Upper lobe of left lung (tissue), 4 donors: Measurements from ENCODE around the gene PREB.

Source experiments
- POLR2A ChIP-seq, 4 donors: fragments of 450-650 bp; IDR thresholded peaks; one replicate each; pipeline ENCODE4 v1.5.1; 2016 to 2017; ENCODE audit warnings: antibody characterized with exemption in 4 of 4, mild to moderate bottlenecking in 2 of 4
- POLR2AphosphoS5 ChIP-seq, 2 donors: sonication (generic); formaldehyde crosslinking; IDR thresholded peaks; one replicate each; pipeline ENCODE4 v1.5.1; 2017; ENCODE audit warnings: antibody characterized with exemption in 2 of 2
- TF ChIP-seq, protein P1 (sequence below), 6 experiments: fragments of 450-650 bp in 4 of 6; fragments of 200-600 bp in 2 of 6; sonication (generic) in 2 of 6; IDR thresholded peaks; one replicate each; pipeline ENCODE4 v1.5.1; 2016 to 2019; ENCODE audit warnings: antibody characterized with exemption in 6 of 6

DNA sequence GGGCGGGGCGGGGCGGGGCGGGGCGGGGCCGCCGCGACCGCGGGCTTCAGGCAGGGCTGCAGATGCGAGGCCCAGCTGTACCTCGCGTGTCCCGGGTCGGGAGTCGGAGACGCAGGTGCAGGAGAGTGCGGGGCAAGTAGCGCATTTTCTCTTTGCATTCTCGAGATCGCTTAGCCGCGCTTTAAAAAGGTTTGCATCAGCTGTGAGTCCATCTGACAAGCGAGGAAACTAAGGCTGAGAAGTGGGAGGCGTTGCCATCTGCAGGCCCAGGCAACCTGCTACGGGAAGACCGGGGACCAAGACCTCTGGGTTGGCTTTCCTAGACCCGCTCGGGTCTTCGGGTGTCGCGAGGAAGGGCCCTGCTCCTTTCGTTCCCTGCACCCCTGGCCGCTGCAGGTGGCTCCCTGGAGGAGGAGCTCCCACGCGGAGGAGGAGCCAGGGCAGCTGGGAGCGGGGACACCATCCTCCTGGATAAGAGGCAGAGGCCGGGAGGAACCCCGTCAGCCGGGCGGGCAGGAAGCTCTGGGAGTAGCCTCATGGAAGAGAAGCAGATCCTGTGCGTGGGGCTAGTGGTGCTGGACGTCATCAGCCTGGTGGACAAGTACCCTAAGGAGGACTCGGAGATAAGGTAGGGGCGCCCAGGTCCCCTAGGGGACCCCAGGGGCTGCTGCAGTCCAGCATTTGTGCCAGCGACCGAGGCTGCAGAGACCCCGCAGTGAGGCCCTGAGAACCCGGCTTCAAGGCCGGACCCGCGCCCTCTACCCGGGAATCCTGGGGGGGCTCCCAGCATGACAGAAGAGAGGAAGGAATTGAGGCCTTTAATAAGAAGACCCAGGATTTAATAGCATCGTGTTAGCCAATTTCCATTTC, 47.5 kb downstream of the PREB start, which contains the start of gene KHK:
- TF ChIP-seq, protein P1, sequence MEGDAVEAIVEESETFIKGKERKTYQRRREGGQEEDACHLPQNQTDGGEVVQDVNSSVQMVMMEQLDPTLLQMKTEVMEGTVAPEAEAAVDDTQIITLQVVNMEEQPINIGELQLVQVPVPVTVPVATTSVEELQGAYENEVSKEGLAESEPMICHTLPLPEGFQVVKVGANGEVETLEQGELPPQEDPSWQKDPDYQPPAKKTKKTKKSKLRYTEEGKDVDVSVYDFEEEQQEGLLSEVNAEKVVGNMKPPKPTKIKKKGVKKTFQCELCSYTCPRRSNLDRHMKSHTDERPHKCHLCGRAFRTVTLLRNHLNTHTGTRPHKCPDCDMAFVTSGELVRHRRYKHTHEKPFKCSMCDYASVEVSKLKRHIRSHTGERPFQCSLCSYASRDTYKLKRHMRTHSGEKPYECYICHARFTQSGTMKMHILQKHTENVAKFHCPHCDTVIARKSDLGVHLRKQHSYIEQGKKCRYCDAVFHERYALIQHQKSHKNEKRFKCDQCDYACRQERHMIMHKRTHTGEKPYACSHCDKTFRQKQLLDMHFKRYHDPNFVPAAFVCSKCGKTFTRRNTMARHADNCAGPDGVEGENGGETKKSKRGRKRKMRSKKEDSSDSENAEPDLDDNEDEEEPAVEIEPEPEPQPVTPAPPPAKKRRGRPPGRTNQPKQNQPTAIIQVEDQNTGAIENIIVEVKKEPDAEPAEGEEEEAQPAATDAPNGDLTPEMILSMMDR (IDR thresholded peaks at IDR 0.05), result no peak
- TF ChIP-seq POLR2A (IDR thresholded peaks at IDR 0.05) (no peak), POLR2AphosphoS5 (IDR thresholded peaks at IDR 0.05) (no peak)
